Daoy (cell line): ENCODE measurements around the gene LMAN1L. TPM values are rescaled to one million over a fixed set of nuclear protein-coding genes. Genes with fewer than 3 reads are reported as not detected.

Source experiments
- DNase-seq: peaks from one replicate; pipeline ENCODE4 v3.0.0-alpha.2; 2015; ENCODE audit warnings: low read depth
- total RNA-seq: library from RNA; depleted of rRNA; stranded (reverse); fragments of >200 nt; shearing (Covaris generic); gene quantifications from 2 replicates; pipeline ENCODE4 v1.2.3, GENCODE V29; 2014; rRNA removed

Gene LMAN1L
- total RNA-seq, result not detected in 2 replicates

DNA sequence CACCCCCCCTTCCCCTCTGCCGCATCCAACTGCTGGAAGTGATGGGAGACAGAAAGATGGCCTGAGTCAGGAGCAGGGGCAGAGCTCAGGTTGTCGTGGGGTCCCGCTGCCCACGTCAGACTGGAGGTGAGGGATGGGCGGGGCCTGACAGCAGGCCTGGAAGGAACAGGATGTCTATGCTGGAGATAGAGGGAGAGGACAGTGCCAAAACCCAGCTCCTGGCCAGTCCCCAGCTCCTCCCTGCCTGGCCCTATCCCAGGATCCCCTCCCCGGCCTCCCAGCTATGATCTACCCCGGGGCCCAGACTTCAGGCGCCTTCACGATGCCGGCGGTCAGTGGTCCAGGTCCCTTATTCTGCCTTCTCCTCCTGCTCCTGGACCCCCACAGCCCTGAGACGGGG, at the start of gene LMAN1L:
LMAN1L (plus strand) TSS at position 303 of the 400 bp plus-strand sequence; CDS start at position 323, 20 bp downstream.
- DNase-seq, result no peak

DNA sequence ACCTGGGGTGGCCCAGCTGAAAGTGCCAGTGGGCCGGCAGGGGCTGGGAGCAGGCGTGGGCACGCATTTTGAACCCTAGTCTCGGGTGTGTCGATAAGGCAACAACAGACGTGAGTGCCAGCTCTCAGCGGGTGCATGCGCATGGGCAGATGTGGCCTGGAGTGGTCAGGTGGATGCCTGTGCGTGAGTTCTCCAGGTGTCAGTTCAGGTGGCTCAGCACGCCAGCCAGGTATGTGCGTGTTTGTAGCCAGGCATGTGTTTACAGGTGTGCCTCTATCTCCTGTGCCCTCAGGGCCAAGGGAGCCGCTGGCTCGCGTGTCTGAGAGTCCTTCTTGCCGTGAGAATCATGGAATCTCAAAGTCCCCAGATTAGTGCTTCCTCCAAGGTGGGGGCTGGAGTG, 49.2 kb upstream of the LMAN1L start:
- DNase-seq, result no peak

- no peak for DNase-seq
Measured at GRCh38 chr15:74767167-74768098, 45.2 kb upstream of the LMAN1L start.

GRCh38 chr15:74768099-74768770, 44.4 kb upstream of the LMAN1L start:
- DNase-seq, result no peak

DNA sequence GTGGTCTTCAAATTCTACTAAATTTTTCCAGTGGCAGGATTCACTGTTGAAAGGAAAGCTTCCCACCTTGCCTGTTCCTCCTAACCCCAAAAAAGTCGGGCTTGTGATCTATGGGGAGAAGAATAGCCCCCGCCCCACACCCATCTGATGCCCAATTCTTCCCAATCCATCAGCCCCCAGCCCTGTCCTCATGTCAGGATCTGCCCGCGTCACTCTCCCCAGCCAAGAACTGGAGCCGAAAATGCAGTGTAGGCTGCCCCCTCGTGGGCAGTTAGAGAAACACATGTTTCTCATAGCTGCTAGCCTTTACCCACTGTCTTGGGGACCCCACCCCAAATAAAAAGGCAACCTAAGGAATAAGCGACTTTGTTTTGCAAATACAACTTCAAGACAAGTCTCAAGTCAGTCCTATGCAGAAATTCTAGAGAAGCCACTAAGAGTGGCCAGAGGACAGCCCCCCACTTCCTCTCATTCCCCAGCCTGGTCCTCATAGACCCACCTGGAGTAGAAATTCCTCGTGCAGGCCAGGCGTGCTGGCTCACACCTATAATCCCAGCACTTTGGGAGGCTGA, 43.8 kb upstream of the LMAN1L start:
- peak; percentile 59 for DNase-seq

GRCh38 chr15:74769463-74770025, 43.1 kb upstream of the LMAN1L start:
- no peak for DNase-seq

- no peak for DNase-seq
Measured at GRCh38 chr15:74770211-74770903, 42.3 kb upstream of the LMAN1L start.

- DNase-seq, result no peak
Measured at GRCh38 chr15:74773329-74773728, 39.3 kb upstream of the LMAN1L start.

GRCh38 chr15:74773731-74774252, 38.8 kb upstream of the LMAN1L start:
- no peak for DNase-seq

- DNase-seq, result no peak
Measured at GRCh38 chr15:74775132-74775562, 37.5 kb upstream of the LMAN1L start.

DNA sequence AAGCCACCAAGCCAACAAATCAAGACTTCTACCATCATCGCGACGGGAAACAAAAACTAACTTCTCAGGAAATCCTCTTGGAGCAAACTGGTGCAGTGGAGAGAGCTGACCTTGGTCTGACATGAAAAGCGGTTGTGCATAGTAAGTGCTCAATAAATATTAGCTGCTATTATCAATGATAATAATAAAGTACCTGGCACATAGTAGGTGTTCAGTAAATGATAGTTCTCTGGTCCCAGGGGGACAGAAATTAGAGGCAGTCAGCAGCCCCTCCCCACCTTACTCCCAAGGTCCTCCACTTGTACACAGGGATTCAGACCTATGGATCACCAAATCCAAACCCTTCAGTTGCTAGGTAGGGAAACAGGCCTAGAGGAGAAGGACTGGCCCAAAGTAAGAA, 36.7 kb upstream of the LMAN1L start:
- DNase-seq, result no peak

- DNase-seq, result no peak
Measured at GRCh38 chr15:74776821-74777768, 35.5 kb upstream of the LMAN1L start.

DNA sequence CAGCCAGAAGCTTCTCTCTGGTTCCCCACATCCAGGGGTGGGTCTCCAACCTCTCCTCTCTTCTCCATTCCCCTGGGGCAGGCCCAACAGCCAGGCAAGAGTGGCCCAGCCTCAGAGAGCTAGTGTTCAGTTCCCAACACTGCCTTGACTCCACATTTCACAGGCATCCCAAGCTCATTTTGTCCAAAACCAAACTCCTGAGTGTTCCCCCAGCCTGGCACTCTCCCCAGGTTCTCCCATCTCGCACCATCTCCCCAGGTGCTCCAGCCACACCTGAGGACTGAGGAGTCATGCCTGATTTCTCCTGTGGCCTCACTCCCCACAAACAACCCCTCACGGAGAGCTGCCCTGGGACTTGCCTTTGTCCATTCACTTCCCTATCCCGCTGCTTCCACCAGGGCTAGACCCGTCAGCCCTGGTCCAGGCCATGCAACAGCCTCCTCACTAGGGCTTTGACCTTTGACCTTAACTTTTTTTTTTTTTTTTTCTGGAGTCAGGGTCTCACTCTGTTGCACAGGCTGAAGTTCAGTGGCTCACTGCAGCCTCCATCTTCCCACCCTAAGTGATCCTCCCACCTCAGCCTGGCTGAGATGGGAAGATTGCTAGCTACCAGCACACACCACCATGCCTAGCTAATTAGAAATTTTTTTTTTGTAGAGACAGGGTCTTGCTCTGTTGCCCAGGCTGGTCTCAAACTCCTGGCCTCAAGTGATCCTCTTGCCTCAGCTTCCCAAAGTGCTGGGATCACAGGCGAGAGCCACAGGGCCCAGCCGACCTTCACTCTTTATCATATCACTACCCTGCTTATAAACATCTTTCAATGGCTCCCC, 34.7 kb upstream of the LMAN1L start:
- DNase-seq, result no peak

DNA sequence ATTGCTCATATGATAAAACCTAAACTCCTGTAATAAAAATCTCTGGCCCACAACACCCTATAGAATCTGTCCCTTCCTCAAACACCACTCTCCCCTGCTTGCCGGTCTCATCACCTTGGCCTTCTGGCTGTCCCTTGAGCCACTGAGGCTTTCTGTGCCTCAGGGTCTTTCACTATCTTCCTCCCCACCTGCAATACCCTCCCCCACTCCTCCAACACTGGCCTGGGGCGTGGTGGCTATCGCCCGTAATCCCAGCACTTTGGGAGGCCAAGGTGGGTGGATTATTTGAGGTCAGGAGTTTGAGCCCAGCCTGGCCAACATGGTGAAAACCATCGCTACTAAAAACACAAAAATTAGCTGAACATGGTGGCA, 34.0 kb upstream of the LMAN1L start:
- DNase-seq, result no peak

DNA sequence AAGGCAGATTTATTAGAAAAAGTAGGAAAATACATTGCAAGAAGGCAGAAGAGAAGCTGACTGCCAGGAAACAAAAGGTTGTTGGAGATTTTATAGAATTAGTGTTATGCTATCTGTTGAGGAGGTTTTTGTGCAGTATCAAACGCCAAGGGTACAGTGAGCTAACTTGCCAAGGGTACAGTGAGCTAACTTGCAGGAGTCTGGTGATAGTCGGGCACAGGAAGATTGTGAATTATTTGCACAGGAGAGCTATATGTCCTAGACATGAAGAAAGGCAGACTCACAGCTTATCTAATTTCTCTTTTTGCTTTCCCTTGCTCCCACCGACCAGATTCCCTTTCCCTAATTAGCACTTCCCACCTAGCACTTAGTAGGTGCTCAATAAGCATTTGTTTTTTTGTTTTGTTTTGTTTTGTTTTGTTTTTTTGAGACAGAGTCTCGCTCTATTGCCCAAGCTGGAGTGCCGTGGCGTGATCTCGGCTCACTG, 33.4 kb upstream of the LMAN1L start:
- no peak for DNase-seq

- no peak for DNase-seq
Measured at GRCh38 chr15:74780523-74781430, 31.9 kb upstream of the LMAN1L start.

DNA sequence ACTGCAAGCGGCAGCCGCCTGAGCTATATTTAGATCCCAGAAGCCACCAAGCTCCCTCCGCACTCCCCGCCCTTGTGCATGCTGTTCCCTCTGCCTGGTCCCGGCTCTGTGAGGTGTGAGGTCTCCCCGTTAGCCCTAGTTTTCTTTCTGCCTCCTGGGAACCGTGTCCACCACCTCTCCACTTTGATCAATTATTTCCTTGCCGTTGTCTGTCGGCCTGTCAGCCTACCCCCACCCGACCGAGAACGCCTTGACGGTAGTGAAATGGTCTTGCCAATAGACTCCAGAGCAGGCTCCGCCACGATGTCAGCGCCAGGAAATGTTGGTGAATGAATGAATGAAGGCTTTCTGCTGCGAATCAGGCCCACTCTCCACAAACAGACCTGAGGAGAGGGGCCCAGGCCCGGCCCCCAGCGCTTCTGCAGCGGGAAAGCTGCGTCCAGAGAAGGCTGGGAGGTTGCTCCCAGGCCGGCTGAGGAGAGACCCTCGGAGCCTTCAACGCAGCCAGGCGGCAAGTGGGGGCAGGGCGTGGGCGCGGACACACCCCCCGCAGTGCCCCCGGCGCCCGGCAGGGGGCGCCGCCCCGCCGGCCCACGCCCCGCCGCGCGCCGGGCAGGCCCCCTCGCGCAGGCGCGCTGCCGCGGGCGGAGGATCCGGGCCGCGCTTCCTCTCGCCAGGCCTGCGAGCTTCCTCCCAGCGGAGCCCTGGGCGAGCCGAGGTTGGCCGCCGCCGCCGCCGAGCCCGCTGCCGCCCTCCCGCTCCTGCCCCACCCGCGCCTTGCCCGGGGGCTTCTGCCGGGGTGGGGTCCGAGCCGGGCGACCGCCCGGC, 31.0 kb upstream of the LMAN1L start, which contains the start of gene CSK:
CSK (plus strand) TSS at position 650 of the 828 bp plus-strand sequence. CDS start 16,218 bp downstream, outside the sequence.
- peak; percentile 85 for DNase-seq
